ENCODE results near the gene GDI1. TPM values are rescaled to one million over a fixed set of nuclear protein-coding genes. Genes with fewer than 3 reads are reported as not detected.

GDI1 gene
- total and polyA plus RNA-seq, 9 of the 15 experiments (the other 6 are each of a cell fraction or from before 2014, with no cell fraction given), result 0.97 to 82.6 (median 37.5) TPM

- peak; percentile 60 for TF ChIP-seq REST (IDR thresholded peaks at IDR 0.05; ENCODE audit: borderline replicate concordance)
- TF ChIP-seq REST (CRISPR knock-in tag; IDR thresholded peaks at IDR 0.05; ENCODE audit: low read depth), result no peak
- peak in 1 of 2 experiments; percentile 49; a peak in 1 of 4 replicates for TF ChIP-seq HDAC1 (IDR thresholded peaks at IDR 0.05)
- TF ChIP-seq RBM15 (IDR thresholded peaks at IDR 0.05; ENCODE audit: insufficient read depth, low read length), result no peak
- TF ChIP-seq TCF7L2 (IDR thresholded peaks at IDR 0.05; ENCODE audit: low read depth, low read length), result no peak
- no peak for TF ChIP-seq ZNF143 (CRISPR knock-in tag; IDR thresholded peaks at IDR 0.05)
- TF ChIP-seq GTF2A2 (tag; IDR thresholded peaks at IDR 0.05), result no peak
- TF ChIP-seq ZNF311 (CRISPR knock-in tag; IDR thresholded peaks at IDR 0.05), result no peak
- TF ChIP-seq STAT5B (CRISPR knock-in tag; IDR thresholded peaks at IDR 0.05), result no peak
- no peak for TF ChIP-seq RB1 (IDR thresholded peaks at IDR 0.05; ENCODE audit: low read depth)
- peak; percentile 96 for TF ChIP-seq SPI1 (IDR thresholded peaks at IDR 0.05; ENCODE audit: borderline replicate concordance, low read depth, low read length)
- 0 out of 4 replicates have a peak, but pooled peaks of 1 of the 2 experiments have one; percentile 24 for TF ChIP-seq ETV6 (IDR thresholded peaks at IDR 0.05; ENCODE audit: borderline replicate concordance in 1 of 2, low read depth in 2 of 2, low read length in 1 of 2)
- TF ChIP-seq ETV6 (CRISPR knock-in tag; IDR thresholded peaks at IDR 0.05; ENCODE audit: borderline replicate concordance), result no peak
- no peak for TF ChIP-seq KDM2B (CRISPR knock-in tag; IDR thresholded peaks at IDR 0.05)
- TF ChIP-seq ZNF444 (CRISPR knock-in tag; IDR thresholded peaks at IDR 0.05), result no peak
- TF ChIP-seq PKNOX1 (IDR thresholded peaks at IDR 0.05), result peak; percentile 32; the same call in 1 of the 2 replicates
Observed at GRCh38 chrX:154408659-154409221, 28.2 kb upstream of the GDI1 start (continued).
